ENCODE measurements around the gene OR6C68. TPM values are rescaled to one million over a fixed set of nuclear protein-coding genes. Genes with fewer than 3 reads are reported as not detected.

Gene OR6C68
- total and polyA plus RNA-seq, 9 of the 15 experiments (the other 6 are each of a cell fraction or from before 2014, with no cell fraction given) = not detected

- ChIA-PET POLR2A (interaction anchor here (0.6 kb wide), 1 partner anchor 43 kb away, joined by 3 read pairs; no protein-coding TSS in a partner anchor), CTCF (ENCODE audit: low intra/inter-chr PET ratio) (no interaction called here)
- H2AFZ ChIP-seq (ENCODE audit: low read depth, low read length) = no peak overlapping the region
- no peaks in the 10 kb centered on the region for H3K79me2 ChIP-seq (ENCODE audit: control insufficient read depth, insufficient read depth, low read length)
- no TSS peak for BruUV-seq (replicated peaks)
- H3K4me1 ChIP-seq (replicated peaks in 1 of 2; ENCODE audit: control insufficient read depth in 2 of 2, insufficient read depth in 2 of 2, low read length in 2 of 2) = no peaks in the 10 kb centered on the region
- H3K4me3 ChIP-seq = no peak overlapping the region
- no peaks in the 10 kb centered on the region for H3K9me1 ChIP-seq (ENCODE audit: control insufficient read depth, insufficient read depth, low read length)
- in situ Hi-C loops (cut with MboI) = no loop called here
- ATAC-seq (no peak), FAIRE-seq (no peak), DNase-seq (ENCODE audit: extremely low read depth in 1 of 4, low spot score in 3 of 4) (no peak)
- no peak overlapping the region for H3K9ac ChIP-seq (ENCODE audit: insufficient read depth in 1 of 2, low read depth in 2 of 2, low read length in 2 of 2)
- intact Hi-C loops (cut with micrococcal nuclease) = loop anchor here (10.0 kb wide), 1 partner anchor 264 kb away; no protein-coding TSS in a partner anchor
- no peaks in the 10 kb centered on the region for H3K27me3 ChIP-seq (ENCODE audit: control insufficient read depth in 2 of 2, insufficient read depth in 2 of 2, low read length in 2 of 2)
- no peak overlapping the region for H3K27ac ChIP-seq (ENCODE audit: extremely low read depth, low read depth, low read length)
- no peaks in the 10 kb centered on the region for H3K9me3 ChIP-seq (replicated peaks; ENCODE audit: control insufficient read depth, insufficient read depth, low read depth, low read length)
- H3K4me2 ChIP-seq (ENCODE audit: insufficient read depth, low read length) = no peak overlapping the region
- H4K20me1 ChIP-seq (replicated peaks; ENCODE audit: control insufficient read depth, insufficient read depth, low read length) = no peaks in the 10 kb centered on the region
- H3K36me3 ChIP-seq (ENCODE audit: control insufficient read depth, insufficient read depth, low read length) = no peaks in the 10 kb centered on the region
- TF ChIP-seq MITF (IDR thresholded peaks at IDR 0.05) (no peak), RB1 (IDR thresholded peaks at IDR 0.05; ENCODE audit: low read depth) (no peak), CSDE1 (IDR thresholded peaks at IDR 0.05) (no peak), ZC3H8 (IDR thresholded peaks at IDR 0.05) (no peak), ARID4B (CRISPR knock-in tag; IDR thresholded peaks at IDR 0.05) (no peak), DNMT1 (IDR thresholded peaks at IDR 0.05) (no peak), U2AF1 (optimal IDR thresholded peaks at IDR 0.05; ENCODE audit: low read depth, low read length) (no peak), POLR2H (tag; IDR thresholded peaks at IDR 0.05; ENCODE audit: low read depth) (no peak), SMAD4 (CRISPR knock-in tag; conservative IDR thresholded peaks at IDR 0.05) (no peak), SMARCE1 (IDR thresholded peaks at IDR 0.05) (no peak), ZNF699 (CRISPR knock-in tag; IDR thresholded peaks at IDR 0.05; ENCODE audit: insufficient replicate concordance) (no peak), ZNF174 (CRISPR knock-in tag; IDR thresholded peaks at IDR 0.05) (no peak), HLTF (IDR thresholded peaks at IDR 0.05) (no peak), ATF6 (CRISPR knock-in tag; IDR thresholded peaks at IDR 0.05) (no peak), ZNF280B (CRISPR knock-in tag; IDR thresholded peaks at IDR 0.05) (no peak)
These were observed 43.4 kb upstream of the OR6C68 start for GRCh38 chr12:55448825-55449224.

Data from K562 (cell line).